NCI-H1417 treated with DMSO at 0.1 percent for 48 hours (cell line): Measurements from ENCODE around the gene IL12RB2.

Experiments
- DNase-seq: peaks from one replicate; lab custom pipeline; 2025; lab: John Stamatoyannopoulos, UW

The IL12RB2 gene

GRCh38 chr1:67347688-67348472 lies 40.2 kb downstream of the IL12RB2 start:
- DNase-seq, result peak; percentile 9

GRCh38 chr1:67348586-67349252 lies 41.0 kb downstream of the IL12RB2 start:
- DNase-seq, result no peak

- no peak for DNase-seq
Observed at GRCh38 chr1:67350783-67351182, 43.1 kb downstream of the IL12RB2 start.

GRCh38 chr1:67352211-67352610 lies 44.5 kb downstream of the IL12RB2 start:
- DNase-seq, result no peak

GRCh38 chr1:67355745-67356424 lies 48.2 kb downstream of the IL12RB2 start:
- no peak for DNase-seq

GRCh38 chr1:67359592-67359991 lies 51.9 kb downstream of the IL12RB2 start:
- DNase-seq, result no peak

GRCh38 chr1:67361641-67362040 lies 54.0 kb downstream of the IL12RB2 start:
- DNase-seq, result no peak

GRCh38 chr1:67367370-67368045 lies 59.8 kb downstream of the IL12RB2 start:
- DNase-seq, result no peak

- no peak for DNase-seq
Observed at GRCh38 chr1:67368046-67368514, 60.4 kb downstream of the IL12RB2 start.

DNA sequence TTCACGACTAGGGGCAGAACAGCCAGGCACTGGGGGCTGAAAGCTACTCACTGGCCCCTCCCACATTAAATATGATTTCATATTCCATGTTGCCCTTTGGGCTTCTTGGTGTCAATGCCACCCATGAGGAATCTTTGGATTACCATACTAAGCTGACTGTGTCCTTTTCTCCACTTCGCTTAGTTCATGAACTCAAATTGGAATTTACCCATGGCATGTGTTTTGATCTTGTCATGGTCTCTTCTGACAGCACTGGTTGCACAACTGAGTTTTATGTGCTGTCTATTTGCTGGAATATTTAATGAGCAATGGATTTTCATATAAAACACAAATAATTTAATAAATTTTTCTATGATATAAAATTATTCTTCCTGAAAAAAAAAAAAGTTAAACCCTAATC lies 63.4 kb downstream of the IL12RB2 start:
- no peak for DNase-seq

GRCh38 chr1:67371681-67372080 lies 64.0 kb downstream of the IL12RB2 start:
- DNase-seq, result no peak

GRCh38 chr1:67372136-67372535 lies 64.5 kb downstream of the IL12RB2 start:
- no peak for DNase-seq

DNA sequence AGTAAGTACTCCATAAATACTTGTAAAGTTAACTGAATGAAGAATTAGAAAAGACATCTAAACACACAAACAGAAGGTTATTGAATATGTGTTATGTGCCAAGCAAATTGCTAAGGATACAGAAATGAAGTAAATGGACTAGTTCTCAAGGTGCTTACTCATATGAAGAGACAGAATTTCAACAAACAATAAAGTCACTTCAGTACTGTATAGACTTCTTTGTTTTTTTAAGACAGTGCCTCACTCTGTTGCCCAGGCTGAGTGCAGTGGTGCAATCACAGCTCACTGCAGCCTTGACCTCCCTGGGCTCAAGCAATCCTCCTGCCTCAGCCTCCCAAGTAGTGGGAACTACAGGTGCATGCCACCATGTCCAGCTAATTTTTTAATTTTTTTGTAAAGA lies 65.2 kb downstream of the IL12RB2 start:
- DNase-seq, result no peak

- no peak for DNase-seq
Observed at GRCh38 chr1:67376381-67376780, 68.7 kb downstream of the IL12RB2 start.

GRCh38 chr1:67377253-67377652 lies 69.6 kb downstream of the IL12RB2 start:
- no peak for DNase-seq

DNA sequence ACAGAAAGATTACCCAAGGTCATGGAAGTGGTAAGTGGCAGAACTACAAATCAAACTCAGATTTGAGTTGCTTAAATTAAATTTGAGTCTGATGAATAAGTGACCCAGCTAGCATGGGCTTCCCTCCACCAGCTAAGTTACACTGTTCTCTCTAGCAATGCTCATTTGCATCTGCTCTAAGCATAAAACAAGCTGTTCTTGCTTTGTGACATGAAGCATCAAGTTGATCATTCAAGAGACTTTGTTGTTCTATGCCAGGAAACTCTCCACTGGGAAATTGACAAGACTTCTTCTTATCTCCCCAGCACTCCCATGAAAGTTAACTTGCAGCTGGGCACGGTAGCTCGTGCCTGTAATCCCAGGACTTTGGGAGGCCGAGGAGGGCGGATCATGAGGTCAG lies 73.5 kb downstream of the IL12RB2 start:
- DNase-seq, result no peak

- no peak for DNase-seq
Observed at GRCh38 chr1:67382292-67382691, 74.6 kb downstream of the IL12RB2 start.

DNA sequence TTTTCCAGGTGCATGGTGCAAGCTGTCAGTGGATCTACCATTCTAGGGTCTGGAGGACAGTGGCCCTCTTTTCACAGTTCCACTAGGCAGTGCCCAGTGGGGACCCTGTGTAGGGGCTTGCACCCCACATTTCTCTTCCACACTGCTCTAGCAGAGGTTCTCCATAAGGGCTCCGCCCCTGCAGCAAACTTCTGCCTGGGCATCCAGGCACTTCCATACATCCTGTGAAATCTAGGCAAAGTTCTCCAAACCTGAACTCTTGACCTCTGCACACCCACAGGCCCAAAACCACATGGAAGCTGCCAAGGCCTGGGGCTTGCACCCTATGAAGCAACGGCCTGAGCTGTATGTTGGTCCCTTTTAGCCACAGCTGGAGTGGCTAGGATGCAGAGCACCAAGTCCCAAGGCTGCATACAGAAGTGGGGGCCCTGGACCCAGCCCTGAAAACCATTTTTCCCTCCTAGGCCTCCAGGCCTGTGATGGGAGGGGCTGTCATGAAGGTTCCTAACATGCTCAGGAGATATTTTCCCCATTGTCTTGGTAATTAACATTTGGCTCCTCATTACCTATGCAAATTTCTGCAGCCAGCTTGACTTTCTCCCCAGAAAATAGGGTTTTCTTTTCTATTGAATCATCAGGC lies 76.4 kb downstream of the IL12RB2 start:
- DNase-seq, result no peak

DNA sequence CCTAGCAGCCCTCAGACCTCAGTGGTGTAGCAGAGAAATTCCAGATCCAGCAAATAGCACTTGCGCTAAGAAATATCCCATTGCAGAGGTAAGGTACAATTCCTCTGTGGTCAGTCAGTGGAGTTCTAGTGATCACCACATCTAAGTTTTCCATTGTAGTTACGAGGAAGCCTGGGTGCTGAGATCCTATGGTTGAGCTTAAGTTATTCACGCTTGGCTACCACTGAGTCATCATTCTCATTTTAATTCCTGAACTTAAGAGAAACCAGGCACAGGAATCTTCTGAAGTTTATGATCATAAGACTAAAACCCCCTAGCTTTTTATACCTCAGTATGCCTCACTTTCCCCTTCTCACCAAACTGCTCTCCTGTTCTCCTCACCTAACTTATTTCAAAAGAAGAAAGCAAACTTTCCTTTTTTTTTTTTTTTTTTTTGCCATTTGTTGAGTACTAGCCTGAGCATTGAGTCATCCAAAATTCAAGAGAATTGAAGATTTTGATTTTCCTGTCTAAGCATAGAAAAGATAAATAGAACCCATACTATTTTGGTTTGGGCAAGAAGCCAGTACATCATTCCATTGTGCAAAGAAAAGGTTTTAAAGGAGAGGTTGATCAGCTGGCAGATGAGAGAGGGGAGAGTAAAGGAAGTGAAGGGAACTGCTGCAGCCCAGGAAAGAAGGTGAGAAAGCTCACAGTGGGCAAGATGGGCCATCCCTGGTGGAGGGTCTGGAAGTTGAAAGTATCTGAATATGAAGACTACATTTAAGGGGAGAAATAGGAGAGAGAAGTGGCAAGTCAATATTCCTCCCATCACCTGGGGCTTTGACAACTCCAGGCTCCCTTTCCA lies 82.6 kb downstream of the IL12RB2 start:
- no peak for DNase-seq

GRCh38 chr1:67393240-67393639 lies 85.6 kb downstream of the IL12RB2 start:
- no peak for DNase-seq

- no peak for DNase-seq
Observed at GRCh38 chr1:67393737-67394136, 86.1 kb downstream of the IL12RB2 start.
